Keratinocyte (primary cell): ENCODE measurements around the gene C17orf58. TPM values are rescaled to one million over a fixed set of nuclear protein-coding genes. Genes with fewer than 3 reads are reported as not detected.

ENCODE experiments used
- DNase-seq: peaks from one replicate; pipeline ENCODE4 v3.0.0-alpha.2; 2011; ENCODE audit warnings: low read depth, missing footprints, low spot score
- FAIRE-seq: peaks from 2 replicates; lab custom pipeline; 2011; peaks lifted over from hg19 to GRCh38; lab: Jason Lieb, UNC
- H2AFZ ChIP-seq: 2 replicates; pipeline ENCODE4 v1.6.0; 2012; ENCODE audit warnings: low read length, control low read depth, inconsistent platforms; ENCODE audit not compliant: control insufficient read depth
- H3K27ac ChIP-seq: 2 replicates; pipeline ENCODE4 v1.5.1; 2011; ENCODE audit warnings: low read length; ENCODE audit not compliant: control insufficient read depth, insufficient read depth
- H3K27me3 ChIP-seq: 3 replicates; pipeline ENCODE4 v1.6.0; 2011; ENCODE audit warnings: low read length; ENCODE audit not compliant: control insufficient read depth, insufficient read depth; ENCODE audit errors: extremely low read depth
- H3K36me3 ChIP-seq, 2 experiments: 2 replicates in 1 of 2; 3 replicates in 1 of 2; pipeline ENCODE4 v1.5.1; 2011; ENCODE audit warnings: low read length in 2 of 2, mild to moderate bottlenecking in 1 of 2; ENCODE audit not compliant: control insufficient read depth in 2 of 2, insufficient read depth in 2 of 2; ENCODE audit errors: extremely low read depth in 1 of 2
- H3K4me1 ChIP-seq: 3 replicates; pipeline ENCODE4 v1.5.1; 2011; ENCODE audit warnings: low read length; ENCODE audit not compliant: control insufficient read depth, insufficient read depth; ENCODE audit errors: extremely low read depth
- H3K4me2 ChIP-seq: 3 replicates; pipeline ENCODE4 v1.6.0; 2011; ENCODE audit warnings: low read depth, low read length; ENCODE audit not compliant: control insufficient read depth, insufficient read depth; ENCODE audit errors: extremely low read depth
- H3K4me3 ChIP-seq, 3 experiments: fragments of 200-600 bp in 1 of 3; sonication (generic) in 1 of 3; 2 replicates in 2 of 3; 3 replicates in 1 of 3; pipeline ENCODE4 v1.5.1; 2011 to 2016; ENCODE audit warnings: low read length in 3 of 3, mild to moderate bottlenecking in 3 of 3, control low read depth in 2 of 3, inconsistent platforms in 1 of 3, low read depth in 1 of 3, mixed read lengths in 1 of 3, mixed run types in 1 of 3, moderate library complexity in 1 of 3; ENCODE audit not compliant: control insufficient read depth in 2 of 3, insufficient read depth in 2 of 3; ENCODE audit errors: extremely low read depth in 1 of 3
- H3K79me2 ChIP-seq: 2 replicates; pipeline ENCODE4 v1.6.0; 2012; ENCODE audit warnings: low read length; ENCODE audit not compliant: control insufficient read depth, insufficient read depth
- H3K9ac ChIP-seq: 3 replicates; pipeline ENCODE4 v1.6.0; 2011; ENCODE audit warnings: low read length; ENCODE audit not compliant: control insufficient read depth, insufficient read depth; ENCODE audit errors: extremely low read depth
- H3K9me1 ChIP-seq: 3 replicates; pipeline ENCODE4 v1.6.0; 2011; ENCODE audit warnings: low read length; ENCODE audit not compliant: control insufficient read depth, insufficient read depth; ENCODE audit errors: extremely low read depth
- H3K9me3 ChIP-seq: 2 replicates; pipeline ENCODE4 v1.5.1; 2012; ENCODE audit warnings: low read depth, low read length; ENCODE audit not compliant: control insufficient read depth
- H4K20me1 ChIP-seq: 3 replicates; pipeline ENCODE4 v1.6.0; 2011; ENCODE audit warnings: low read length; ENCODE audit not compliant: control insufficient read depth, insufficient read depth; ENCODE audit errors: extremely low read depth
- EZH2 ChIP-seq: IDR thresholded peaks from one replicate; pipeline ENCODE4 v1.6.1; 2012; ENCODE audit warnings: inconsistent platforms, mild to moderate bottlenecking, low read length, moderate library complexity
- dilution Hi-C: fragments of 300-500 bp; cut with MboI; formaldehyde crosslinking; loops from one replicate; pipeline ENCODE4 v1.7.0; 2020; ENCODE audit warnings: low sequenced_read_pairs; ENCODE audit not compliant: extremely low pct_ligation_motif_present
- polyA plus RNA-seq, 5 experiments: library from polyadenylated mRNA; depleted of rRNA in 3 of 5; stranded (reverse) in 3 of 5; stranded (forward) in 1 of 5; unstranded in 1 of 5; fragments of >200 nt; gene quantifications; 1 replicate in 1 of 5; 2 replicates in 3 of 5; 3 replicates in 1 of 5; pipeline versions ENCODE4 v1.2.1 to v1.2.3, GENCODE V29; 2011 to 2012; ENCODE audit warnings: missing spikeins in 2 of 5, low read depth in 1 of 5, low replicate concordance in 1 of 5
- small RNA-seq, 3 experiments: library from RNA; depleted of rRNA; stranded (forward); fragments of <200 nt; gene quantifications; one replicate each; pipeline ENCODE3, GENCODE V24; 2012; ENCODE audit warnings: low read depth in 3 of 3, low replicate concordance in 1 of 3; ENCODE audit not compliant: insufficient read length in 3 of 3
- TF ChIP-seq, protein P1 (sequence below), 3 experiments: IDR thresholded peaks in 1 of 3; conservative IDR thresholded peaks in 1 of 3; optimal IDR thresholded peaks in 1 of 3; 2 replicates in 2 of 3; 3 replicates in 1 of 3; pipeline versions ENCODE3 to v1.5.1; 2011; ENCODE audit warnings: low read length in 3 of 3, mild to moderate bottlenecking in 3 of 3, moderate library complexity in 2 of 3, control low read depth in 1 of 3, inconsistent platforms in 1 of 3; ENCODE audit not compliant: insufficient read depth in 2 of 3; ENCODE audit errors: extremely low read depth in 1 of 3

Gene C17orf58
- polyA plus RNA-seq, 1 donor (not counting 4 experiments of a cell fraction or from before 2014, with no cell fraction given), result 6.1 TPM

DNA sequence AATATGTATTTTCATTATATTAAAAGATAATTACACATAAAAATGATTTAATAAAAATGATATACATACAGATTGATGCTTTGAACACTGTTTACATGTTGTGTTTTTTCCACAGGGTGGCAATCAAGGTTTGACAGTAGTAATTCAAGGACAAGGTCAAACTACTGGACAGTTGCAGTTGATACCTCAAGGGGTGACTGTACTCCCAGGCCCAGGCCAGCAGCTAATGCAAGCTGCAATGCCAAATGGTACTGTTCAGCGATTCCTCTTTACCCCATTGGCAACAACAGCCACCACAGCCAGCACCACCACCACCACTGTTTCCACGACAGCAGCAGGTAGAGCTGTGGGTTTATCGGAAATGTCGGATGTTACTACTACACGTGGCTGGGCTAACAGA, 52.2 kb downstream of the C17orf58 start:
- no peak overlapping the region for H3K4me2 ChIP-seq
- H4K20me1 ChIP-seq, result no peaks in the 10 kb centered on the region
- no peak overlapping the region for H3K4me3 ChIP-seq
- H3K36me3 ChIP-seq, result peaks cover 13 to 16% of the 10 kb centered on the region in 2 experiments
- H3K9me3 ChIP-seq, result no peaks in the 10 kb centered on the region
- H3K79me2 ChIP-seq, result no peaks in the 10 kb centered on the region
- FAIRE-seq (no peak), DNase-seq (no peak)
- dilution Hi-C loops, result no loop called here
- H3K27ac ChIP-seq, result no peak overlapping the region
- H3K9ac ChIP-seq, result no peak overlapping the region
- no peaks in the 10 kb centered on the region for H3K27me3 ChIP-seq
- H3K4me1 ChIP-seq, result no peaks in the 10 kb centered on the region
- no peak overlapping the region for H2AFZ ChIP-seq
- TF ChIP-seq EZH2, result no peak
- TF ChIP-seq, protein P1, sequence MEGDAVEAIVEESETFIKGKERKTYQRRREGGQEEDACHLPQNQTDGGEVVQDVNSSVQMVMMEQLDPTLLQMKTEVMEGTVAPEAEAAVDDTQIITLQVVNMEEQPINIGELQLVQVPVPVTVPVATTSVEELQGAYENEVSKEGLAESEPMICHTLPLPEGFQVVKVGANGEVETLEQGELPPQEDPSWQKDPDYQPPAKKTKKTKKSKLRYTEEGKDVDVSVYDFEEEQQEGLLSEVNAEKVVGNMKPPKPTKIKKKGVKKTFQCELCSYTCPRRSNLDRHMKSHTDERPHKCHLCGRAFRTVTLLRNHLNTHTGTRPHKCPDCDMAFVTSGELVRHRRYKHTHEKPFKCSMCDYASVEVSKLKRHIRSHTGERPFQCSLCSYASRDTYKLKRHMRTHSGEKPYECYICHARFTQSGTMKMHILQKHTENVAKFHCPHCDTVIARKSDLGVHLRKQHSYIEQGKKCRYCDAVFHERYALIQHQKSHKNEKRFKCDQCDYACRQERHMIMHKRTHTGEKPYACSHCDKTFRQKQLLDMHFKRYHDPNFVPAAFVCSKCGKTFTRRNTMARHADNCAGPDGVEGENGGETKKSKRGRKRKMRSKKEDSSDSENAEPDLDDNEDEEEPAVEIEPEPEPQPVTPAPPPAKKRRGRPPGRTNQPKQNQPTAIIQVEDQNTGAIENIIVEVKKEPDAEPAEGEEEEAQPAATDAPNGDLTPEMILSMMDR (optimal IDR thresholded peaks at IDR 0.05 in 1 of 3, IDR thresholded peaks at IDR 0.05 in 1 of 3, conservative IDR thresholded peaks at IDR 0.05 in 1 of 3; ENCODE audit: extremely low read depth in 1 of 3, insufficient read depth in 2 of 3, low read length in 3 of 3), result no peak
- H3K9me1 ChIP-seq, result no peaks in the 10 kb centered on the region

DNA sequence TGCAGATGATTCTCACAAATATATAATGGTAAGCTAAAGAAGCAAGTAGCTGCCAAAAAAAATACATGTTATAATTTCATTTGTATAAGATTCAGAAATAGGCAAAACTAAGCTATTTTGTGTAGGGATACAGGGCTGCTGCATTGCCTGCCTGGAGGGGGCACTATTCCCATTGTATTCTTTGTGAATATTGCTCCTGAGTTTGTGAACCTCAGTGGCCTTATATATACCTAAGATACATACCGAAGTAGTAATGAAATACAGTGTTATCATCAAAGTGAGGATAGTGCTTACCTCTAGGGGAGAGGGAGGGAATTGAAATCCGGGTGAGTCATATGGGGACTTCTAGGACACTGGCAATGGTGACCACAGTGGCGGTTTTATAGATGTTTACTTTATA, 53.5 kb downstream of the C17orf58 start:
- Histone ChIP-seq H3K9ac (no peak overlapping the region), H3K36me3 (peaks cover 10 to 16% of the 10 kb centered on the region in 2 experiments), H3K9me1 (no peaks in the 10 kb centered on the region), H3K79me2 (no peaks in the 10 kb centered on the region), H3K4me3 (no peak overlapping the region), H3K9me3 (no peaks in the 10 kb centered on the region), H3K4me1 (no peaks in the 10 kb centered on the region), H2AFZ (no peak overlapping the region), H3K27ac (no peak overlapping the region), H3K27me3 (no peaks in the 10 kb centered on the region), H3K4me2 (no peak overlapping the region), H4K20me1 (no peaks in the 10 kb centered on the region)
- DNase-seq (no peak), FAIRE-seq (no peak)
- dilution Hi-C loops, result no loop called here
- TF ChIP-seq, protein P1 (optimal IDR thresholded peaks at IDR 0.05 in 1 of 3, IDR thresholded peaks at IDR 0.05 in 1 of 3, conservative IDR thresholded peaks at IDR 0.05 in 1 of 3; ENCODE audit: extremely low read depth in 1 of 3, insufficient read depth in 2 of 3, low read length in 3 of 3), result peak in 2 of 3 experiments; percentile 45 to 53
- TF ChIP-seq EZH2, result no peak

Small RNA genes within 50 kb of the gene (small RNA-seq; reads per million reads assigned to genes)
- 0 reads per million in 3 experiments for gene RN7SL622P

Other genes with a start within 250 kb of the C17orf58 start
- 19.7 to 42.0 TPM (median 28.3 TPM) in 3 replicates for gene BPTF, start 171.0 kb downstream of the C17orf58 start, polyA plus RNA-seq
- 96.2 to 233 TPM (median 186 TPM) in 3 replicates for gene KPNA2, start 39.3 kb upstream of the C17orf58 start, polyA plus RNA-seq